Activated CD4-positive, alpha-beta memory T cell treated with anti-CD3 and anti-CD28 coated beads for 36 hours (primary cell): ENCODE data around the gene TACC2. TPM values are rescaled to one million over a fixed set of nuclear protein-coding genes. Genes with fewer than 3 reads are reported as not detected.
A peak's percentile ranks its signal among the peaks of the same experiment; 100 is the strongest.

Experiments used
- CTCF ChIA-PET: fragments of 350-600 bp; sonication (Branson Sonifier 250); formaldehyde crosslinking; loops from one replicate; lab custom pipeline; 2021; ENCODE audit warnings: antibody characterized with exemption, inconsistent platforms; lab: Charles Lee
- POLR2A ChIA-PET: fragments of 350-600 bp; sonication (Branson Sonifier 250); formaldehyde crosslinking; loops from one replicate; lab custom pipeline; 2021; ENCODE audit warnings: antibody characterized with exemption; lab: Charles Lee
- DNase-seq: peaks from one replicate; pipeline ENCODE4 v3.0.0-alpha.2; 2020
- H3K27ac Mint-ChIP-seq: one replicate; pipeline ENCODE4 v1.8.0; 2021; ENCODE audit warnings: mixed read lengths
- H3K27me3 Mint-ChIP-seq: one replicate; pipeline ENCODE4 v1.8.0; 2021; ENCODE audit warnings: mixed read lengths
- H3K36me3 Mint-ChIP-seq: one replicate; pipeline ENCODE4 v1.8.0; 2021; ENCODE audit warnings: mixed read lengths
- H3K4me1 Mint-ChIP-seq: one replicate; pipeline ENCODE4 v1.8.0; 2021; ENCODE audit warnings: low read depth, mixed read lengths
- H3K4me3 Mint-ChIP-seq: one replicate; pipeline ENCODE4 v1.8.0; 2021; ENCODE audit warnings: mild to moderate bottlenecking, mixed read lengths
- H3K9me3 Mint-ChIP-seq: one replicate; pipeline ENCODE4 v1.8.0; 2021; ENCODE audit warnings: mixed read lengths
- intact Hi-C: fragments of 100-400 bp; cut with micrococcal nuclease; formaldehyde crosslinking; loops from one replicate; pipeline ENCODE4 v1.15.1; 2023
- total RNA-seq, 2 experiments: library from RNA; stranded (reverse); gene quantifications; one replicate each; pipeline ENCODE4 v1.2.3, GENCODE V29; 2021

TACC2 gene
- total RNA-seq, result not detected

DNA sequence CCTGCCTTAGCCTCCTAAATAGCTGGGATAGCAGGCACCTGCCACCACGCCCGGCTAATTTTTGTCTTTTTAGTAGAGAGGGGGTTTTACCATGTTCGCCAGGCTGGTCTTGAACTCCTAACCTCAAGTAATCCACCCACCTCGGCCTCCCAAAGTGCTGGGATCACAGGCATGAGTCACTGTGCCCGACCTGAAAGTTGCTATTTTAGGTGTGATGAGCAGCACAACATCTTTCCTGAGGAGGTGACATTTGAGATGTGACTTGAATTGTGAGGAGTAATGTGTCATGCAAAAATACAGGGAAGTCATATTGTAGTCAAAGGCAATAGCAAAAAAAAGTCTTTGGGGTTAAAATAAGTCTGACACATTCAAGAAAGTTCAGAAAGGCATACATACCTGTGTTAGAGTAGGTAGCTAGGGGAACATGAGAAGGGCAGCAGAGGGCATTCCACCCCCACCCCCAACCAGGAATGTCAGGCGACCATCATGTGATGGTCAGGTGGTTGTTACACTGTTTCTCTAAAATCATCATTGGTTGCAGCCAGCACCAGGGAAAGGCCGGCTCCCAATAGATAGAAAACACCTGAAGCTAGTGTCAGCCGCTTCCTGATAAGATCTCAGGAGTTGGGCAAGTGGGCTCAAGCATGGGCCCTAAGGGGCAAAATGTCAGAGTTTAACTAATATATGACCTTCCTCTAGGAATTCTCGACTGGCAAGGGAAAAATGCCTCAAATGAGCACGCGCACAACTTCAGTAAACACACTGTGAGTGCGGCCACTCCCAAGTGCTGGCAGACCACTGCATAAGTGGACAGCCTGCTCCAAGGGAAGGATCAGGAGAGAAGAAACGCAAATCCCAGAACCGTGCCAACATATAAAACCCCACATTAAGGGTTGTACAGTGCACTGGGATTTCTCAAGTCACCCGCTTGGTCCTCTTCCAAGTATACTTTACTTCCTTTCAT, at the start of gene TACC2:
TACC2 (plus strand) TSS at position 803 of the 964 bp plus-strand sequence. CDS start 32,819 bp downstream, outside the sequence.
- no peak within 1 kb of the TSS for H3K4me3 Mint-ChIP-seq
- H3K36me3 Mint-ChIP-seq, result peaks cover 8% of the 10 kb centered on the region
- H3K27ac Mint-ChIP-seq, result no peak within 1 kb of the TSS
- H3K27me3 Mint-ChIP-seq, result peaks cover 15% of the 10 kb centered on the region
- ChIA-PET POLR2A (no interaction called here), CTCF (no interaction called here)
- peaks cover 19% of the 10 kb centered on the region for H3K9me3 Mint-ChIP-seq
- peak; percentile 27 for DNase-seq
- H3K4me1 Mint-ChIP-seq, result no peaks in the 10 kb centered on the region
- intact Hi-C loops, result no loop called here

- H3K27me3 Mint-ChIP-seq, result peaks cover 15% of the 10 kb centered on the region
- intact Hi-C loops, result no loop called here
- POLR2A ChIA-PET, result no interaction called here
- H3K4me3 Mint-ChIP-seq, result no peak overlapping the region
- H3K9me3 Mint-ChIP-seq, result no peaks in the 10 kb centered on the region
- H3K27ac Mint-ChIP-seq, result no peak overlapping the region
- CTCF ChIA-PET, result no interaction called here
- H3K36me3 Mint-ChIP-seq, result no peaks in the 10 kb centered on the region
- H3K4me1 Mint-ChIP-seq, result no peaks in the 10 kb centered on the region
- DNase-seq, result no peak
Observed at GRCh38 chr10:121941532-121941931, 47.4 kb upstream of the TACC2 start.

DNA sequence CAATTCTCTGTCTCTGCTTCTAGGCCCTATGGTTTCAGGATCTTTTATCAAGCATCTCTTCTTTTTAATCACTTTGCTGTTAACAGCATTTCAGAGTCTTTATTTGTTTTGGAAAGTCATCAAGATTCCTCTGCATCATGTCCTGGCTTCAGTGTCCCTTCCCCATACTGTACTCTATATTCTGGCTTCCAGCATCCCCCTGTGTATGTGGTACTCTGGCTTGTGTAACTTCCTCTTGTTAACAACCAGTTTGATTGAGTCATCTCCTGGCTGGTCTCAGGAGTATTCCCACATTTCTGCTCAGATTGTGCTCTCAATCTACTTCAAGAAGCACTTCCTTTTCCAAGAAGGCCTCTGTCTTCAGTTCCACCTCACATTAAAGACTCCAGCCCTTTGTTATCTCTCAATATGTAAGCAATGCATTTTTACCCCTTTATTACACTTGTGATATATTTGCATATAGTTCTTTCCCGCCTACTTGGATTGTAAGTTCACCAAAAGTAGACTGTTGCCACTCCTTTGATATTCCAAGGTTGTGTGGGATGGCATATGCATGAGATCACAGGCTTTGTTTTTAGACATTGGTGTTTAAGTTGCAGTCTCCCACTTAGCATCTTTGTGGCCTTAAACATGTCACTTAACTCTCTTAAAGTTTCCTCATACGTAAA, 46.1 kb upstream of the TACC2 start:
- ChIA-PET POLR2A (no interaction called here), CTCF (no interaction called here)
- no peak overlapping the region for H3K27ac Mint-ChIP-seq
- no peak for DNase-seq
- peaks cover 13% of the 10 kb centered on the region for H3K27me3 Mint-ChIP-seq
- H3K4me3 Mint-ChIP-seq, result no peak overlapping the region
- H3K9me3 Mint-ChIP-seq, result no peaks in the 10 kb centered on the region
- H3K36me3 Mint-ChIP-seq, result no peaks in the 10 kb centered on the region
- no peaks in the 10 kb centered on the region for H3K4me1 Mint-ChIP-seq
- intact Hi-C loops, result no loop called here

- Mint-ChIP-seq H3K4me1 (no peaks in the 10 kb centered on the region), H3K27ac (no peak overlapping the region), H3K36me3 (no peaks in the 10 kb centered on the region), H3K27me3 (no peaks in the 10 kb centered on the region), H3K4me3 (no peak overlapping the region), H3K9me3 (no peaks in the 10 kb centered on the region)
- intact Hi-C loops, result no loop called here
- CTCF ChIA-PET, result interaction anchor here (1.0 kb wide), 1 partner anchor 47 kb away, joined by 3 read pairs; no protein-coding TSS in a partner anchor
- no peak for DNase-seq
- POLR2A ChIA-PET, result interaction anchor here (0.7 kb wide), 1 partner anchor 20 kb away, joined by 3 read pairs; the partner anchor contains the start of gene ATE1
Observed at GRCh38 chr10:121947343-121948330, 41.3 kb upstream of the TACC2 start.

- H3K36me3 Mint-ChIP-seq, result peaks cover 3% of the 10 kb centered on the region
- no peak for DNase-seq
- no peaks in the 10 kb centered on the region for H3K9me3 Mint-ChIP-seq
- no peak overlapping the region for H3K27ac Mint-ChIP-seq
- no peak overlapping the region for H3K4me3 Mint-ChIP-seq
- intact Hi-C loops, result no loop called here
- ChIA-PET POLR2A (no interaction called here), CTCF (interaction anchor here (1.0 kb wide), 1 partner anchor 48 kb away, joined by 3 read pairs; no protein-coding TSS in a partner anchor)
- no peaks in the 10 kb centered on the region for H3K4me1 Mint-ChIP-seq
- H3K27me3 Mint-ChIP-seq, result no peaks in the 10 kb centered on the region
Observed at GRCh38 chr10:121949049-121949448, 39.9 kb upstream of the TACC2 start.

DNA sequence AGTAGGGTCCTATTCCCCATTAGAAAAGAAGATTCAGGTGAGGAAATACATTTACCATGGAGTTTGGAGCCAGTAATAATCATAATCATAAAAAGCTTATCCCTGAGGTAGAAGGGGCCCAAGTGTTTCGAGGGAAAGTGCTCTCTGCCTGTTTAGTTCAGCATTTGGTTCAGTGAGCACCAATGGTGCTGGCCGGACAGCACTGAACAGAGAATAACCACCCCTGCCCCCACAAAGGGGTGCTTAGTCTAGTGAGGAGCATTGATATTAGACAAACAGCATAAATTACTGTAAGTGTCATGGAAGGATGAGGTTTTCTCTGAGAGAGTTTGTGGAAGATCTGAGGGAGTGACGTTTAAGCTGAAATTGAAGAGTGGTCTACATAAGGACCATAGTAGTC, 39.5 kb upstream of the TACC2 start:
- Mint-ChIP-seq H3K4me3 (no peak overlapping the region), H3K27me3 (no peaks in the 10 kb centered on the region), H3K27ac (no peak overlapping the region), H3K9me3 (no peaks in the 10 kb centered on the region), H3K4me1 (no peaks in the 10 kb centered on the region), H3K36me3 (peaks cover 3% of the 10 kb centered on the region)
- ChIA-PET POLR2A (no interaction called here), CTCF (no interaction called here)
- no peak for DNase-seq
- intact Hi-C loops, result no loop called here

DNA sequence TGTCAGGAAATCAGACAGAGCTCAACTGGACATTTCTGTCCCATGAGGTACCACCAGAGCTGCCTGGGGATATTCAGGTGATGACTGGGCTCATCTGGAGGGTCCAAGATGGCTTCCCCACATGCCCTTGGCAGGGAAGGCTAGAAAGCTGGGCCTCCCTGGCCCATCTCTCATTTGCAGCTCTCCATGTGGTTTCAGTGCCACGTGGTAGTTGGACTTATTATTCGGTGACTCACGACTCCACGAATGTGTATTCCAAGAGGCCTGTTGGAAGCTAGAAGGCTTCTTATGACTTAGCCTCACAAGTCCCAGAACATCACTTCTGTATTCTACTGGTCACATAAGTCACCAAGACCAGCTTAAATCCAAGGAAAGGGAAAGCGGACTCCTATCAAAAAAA, 36.7 kb upstream of the TACC2 start:
- ChIA-PET POLR2A (no interaction called here), CTCF (no interaction called here)
- H3K27ac Mint-ChIP-seq, result no peak overlapping the region
- no peaks in the 10 kb centered on the region for H3K27me3 Mint-ChIP-seq
- H3K36me3 Mint-ChIP-seq, result peaks cover 20% of the 10 kb centered on the region
- no peak overlapping the region for H3K4me3 Mint-ChIP-seq
- no peaks in the 10 kb centered on the region for H3K9me3 Mint-ChIP-seq
- intact Hi-C loops, result no loop called here
- peaks cover 8% of the 10 kb centered on the region for H3K4me1 Mint-ChIP-seq
- no peak for DNase-seq

GRCh38 chr10:121956111-121957061, 32.6 kb upstream of the TACC2 start:
- H3K4me3 Mint-ChIP-seq, result no peak overlapping the region
- H3K27ac Mint-ChIP-seq, result no peak overlapping the region
- H3K4me1 Mint-ChIP-seq, result peaks cover 14% of the 10 kb centered on the region
- DNase-seq, result no peak
- H3K9me3 Mint-ChIP-seq, result no peaks in the 10 kb centered on the region
- ChIA-PET CTCF (no interaction called here), POLR2A (no interaction called here)
- H3K27me3 Mint-ChIP-seq, result no peaks in the 10 kb centered on the region
- intact Hi-C loops, result no loop called here
- H3K36me3 Mint-ChIP-seq, result peaks cover 30% of the 10 kb centered on the region

GRCh38 chr10:121959671-121960070, 29.3 kb upstream of the TACC2 start:
- H3K36me3 Mint-ChIP-seq, result peaks cover 36% of the 10 kb centered on the region
- H3K27ac Mint-ChIP-seq, result no peak overlapping the region
- H3K27me3 Mint-ChIP-seq, result no peaks in the 10 kb centered on the region
- CTCF ChIA-PET, result no interaction called here
- no peak overlapping the region for H3K4me3 Mint-ChIP-seq
- no peak for DNase-seq
- no peaks in the 10 kb centered on the region for H3K9me3 Mint-ChIP-seq
- peaks cover 14% of the 10 kb centered on the region for H3K4me1 Mint-ChIP-seq
- intact Hi-C loops, result no loop called here
- POLR2A ChIA-PET, result no interaction called here

GRCh38 chr10:121961456-121961855, 27.5 kb upstream of the TACC2 start:
- Mint-ChIP-seq H3K9me3 (no peaks in the 10 kb centered on the region), H3K36me3 (peaks cover 37% of the 10 kb centered on the region), H3K4me1 (peaks cover 11% of the 10 kb centered on the region), H3K27ac (no peak overlapping the region), H3K4me3 (no peak overlapping the region), H3K27me3 (no peaks in the 10 kb centered on the region)
- POLR2A ChIA-PET, result no interaction called here
- intact Hi-C loops, result no loop called here
- CTCF ChIA-PET, result no interaction called here
- DNase-seq, result no peak

- no peak overlapping the region for H3K4me3 Mint-ChIP-seq
- H3K4me1 Mint-ChIP-seq, result no peaks in the 10 kb centered on the region
- intact Hi-C loops, result no loop called here
- DNase-seq, result no peak
- peaks cover 36% of the 10 kb centered on the region for H3K36me3 Mint-ChIP-seq
- no peak overlapping the region for H3K27ac Mint-ChIP-seq
- CTCF ChIA-PET, result interaction anchor here (1.3 kb wide), 1 partner anchor 66 kb away, joined by 4 read pairs; no protein-coding TSS in a partner anchor
- H3K27me3 Mint-ChIP-seq, result no peaks in the 10 kb centered on the region
- POLR2A ChIA-PET, result no interaction called here
- no peaks in the 10 kb centered on the region for H3K9me3 Mint-ChIP-seq
Observed at GRCh38 chr10:121965996-121966395, 23.0 kb upstream of the TACC2 start.
